ENCODE data around the gene CADM2. TPM values are rescaled to one million over a fixed set of nuclear protein-coding genes. Genes with fewer than 3 reads are reported as not detected.

CADM2 gene
- total RNA-seq, 1 experiment from 2014 or later, result 3.7 TPM

- H3K9me3 ChIP-seq (ENCODE audit: low read depth, low read length, poor library complexity, severe bottlenecking), result no peaks in the 10 kb centered on the region
- intact Hi-C loops (cut with micrococcal nuclease; ENCODE audit: unreplicated experiment), result no loop called here
- ChIA-PET POLR2A (ENCODE audit: low non-redundant PET) (no interaction called here), CTCF (no interaction called here)
- TF ChIP-seq, protein P1, sequence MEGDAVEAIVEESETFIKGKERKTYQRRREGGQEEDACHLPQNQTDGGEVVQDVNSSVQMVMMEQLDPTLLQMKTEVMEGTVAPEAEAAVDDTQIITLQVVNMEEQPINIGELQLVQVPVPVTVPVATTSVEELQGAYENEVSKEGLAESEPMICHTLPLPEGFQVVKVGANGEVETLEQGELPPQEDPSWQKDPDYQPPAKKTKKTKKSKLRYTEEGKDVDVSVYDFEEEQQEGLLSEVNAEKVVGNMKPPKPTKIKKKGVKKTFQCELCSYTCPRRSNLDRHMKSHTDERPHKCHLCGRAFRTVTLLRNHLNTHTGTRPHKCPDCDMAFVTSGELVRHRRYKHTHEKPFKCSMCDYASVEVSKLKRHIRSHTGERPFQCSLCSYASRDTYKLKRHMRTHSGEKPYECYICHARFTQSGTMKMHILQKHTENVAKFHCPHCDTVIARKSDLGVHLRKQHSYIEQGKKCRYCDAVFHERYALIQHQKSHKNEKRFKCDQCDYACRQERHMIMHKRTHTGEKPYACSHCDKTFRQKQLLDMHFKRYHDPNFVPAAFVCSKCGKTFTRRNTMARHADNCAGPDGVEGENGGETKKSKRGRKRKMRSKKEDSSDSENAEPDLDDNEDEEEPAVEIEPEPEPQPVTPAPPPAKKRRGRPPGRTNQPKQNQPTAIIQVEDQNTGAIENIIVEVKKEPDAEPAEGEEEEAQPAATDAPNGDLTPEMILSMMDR (conservative IDR thresholded peaks at IDR 0.05; ENCODE audit: low read depth, low read length), result no peak
- no peak for TF ChIP-seq EZH2 (IDR thresholded peaks at IDR 0.05; ENCODE audit: borderline replicate concordance, low read depth, low read length, poor library complexity, severe bottlenecking)
- no peak overlapping the region for H3K4me3 ChIP-seq (ENCODE audit: low read depth, low read length, poor library complexity, severe bottlenecking)
- no peaks in the 10 kb centered on the region for H3K27me3 ChIP-seq (replicated peaks; ENCODE audit: insufficient read depth, low read depth, low read length, poor library complexity)
- no peak overlapping the region for H3K27ac ChIP-seq (ENCODE audit: low read depth, low read length, poor library complexity, severe bottlenecking)
- H3K4me1 ChIP-seq (ENCODE audit: insufficient read depth, low read length, poor library complexity, severe bottlenecking), result no peaks in the 10 kb centered on the region
- BruUV-seq (replicated peaks), result no TSS peak
- no peaks in the 10 kb centered on the region for H3K36me3 ChIP-seq (ENCODE audit: insufficient read depth, low read length, poor library complexity, severe bottlenecking)
- no peak for DNase-seq (ENCODE audit: low spot score)
Observed at GRCh38 chr3:85244091-85244490, 285.3 kb downstream of the CADM2 start.

GRCh38 chr3:85244519-85244918, 285.7 kb downstream of the CADM2 start:
- no peaks in the 10 kb centered on the region for H3K27me3 ChIP-seq (replicated peaks; ENCODE audit: insufficient read depth, low read depth, low read length, poor library complexity)
- CTCF ChIA-PET, result no interaction called here

DNA sequence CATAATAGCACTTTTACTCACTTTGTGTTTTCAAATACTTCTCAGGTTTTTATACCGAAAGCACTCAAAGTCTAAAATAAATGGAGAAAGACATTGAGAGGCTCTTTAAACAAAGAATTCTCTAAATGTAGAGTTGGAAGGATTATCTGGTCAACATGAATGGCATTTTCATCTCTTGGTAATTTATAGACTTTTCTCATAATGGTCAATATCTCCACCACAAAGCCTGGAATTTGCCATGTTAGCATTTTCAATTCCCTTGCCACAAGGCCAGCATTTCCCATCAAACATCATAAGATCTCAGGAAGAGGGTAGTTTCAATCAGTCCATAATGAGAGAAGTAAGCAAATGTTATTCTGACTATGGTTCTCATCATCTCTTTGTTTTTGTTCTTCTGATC, 293.0 kb downstream of the CADM2 start:
- Histone ChIP-seq H3K36me3 (ENCODE audit: insufficient read depth, low read length, poor library complexity, severe bottlenecking) (no peaks in the 10 kb centered on the region), H3K27ac (ENCODE audit: low read depth, low read length, poor library complexity, severe bottlenecking) (no peak overlapping the region), H3K4me1 (ENCODE audit: insufficient read depth, low read length, poor library complexity, severe bottlenecking) (no peaks in the 10 kb centered on the region), H3K9me3 (ENCODE audit: low read depth, low read length, poor library complexity, severe bottlenecking) (no peaks in the 10 kb centered on the region), H3K4me3 (ENCODE audit: low read depth, low read length, poor library complexity, severe bottlenecking) (no peak overlapping the region), H3K27me3 (replicated peaks; ENCODE audit: insufficient read depth, low read depth, low read length, poor library complexity) (no peaks in the 10 kb centered on the region)
- BruUV-seq (replicated peaks), result no TSS peak
- TF ChIP-seq EZH2 (IDR thresholded peaks at IDR 0.05; ENCODE audit: borderline replicate concordance, low read depth, low read length, poor library complexity, severe bottlenecking), result no peak
- TF ChIP-seq, protein P1 (conservative IDR thresholded peaks at IDR 0.05; ENCODE audit: low read depth, low read length), result no peak
- POLR2A ChIA-PET (ENCODE audit: low non-redundant PET), result no interaction called here
- CTCF ChIA-PET, result no interaction called here
- intact Hi-C loops (cut with micrococcal nuclease; ENCODE audit: unreplicated experiment), result no loop called here
- DNase-seq (ENCODE audit: low spot score), result no peak

More at GRCh38 chr3:85244519-85244918, 285.7 kb downstream of the CADM2 start:
- H3K4me3 ChIP-seq (ENCODE audit: low read depth, low read length, poor library complexity, severe bottlenecking), result no peak overlapping the region
- TF ChIP-seq, protein P1 (conservative IDR thresholded peaks at IDR 0.05; ENCODE audit: low read depth, low read length), result no peak
- TF ChIP-seq EZH2 (IDR thresholded peaks at IDR 0.05; ENCODE audit: borderline replicate concordance, low read depth, low read length, poor library complexity, severe bottlenecking), result no peak
- no TSS peak for BruUV-seq (replicated peaks)
- H3K4me1 ChIP-seq (ENCODE audit: insufficient read depth, low read length, poor library complexity, severe bottlenecking), result no peaks in the 10 kb centered on the region
- POLR2A ChIA-PET (ENCODE audit: low non-redundant PET), result no interaction called here
- H3K36me3 ChIP-seq (ENCODE audit: insufficient read depth, low read length, poor library complexity, severe bottlenecking), result no peaks in the 10 kb centered on the region
- intact Hi-C loops (cut with micrococcal nuclease; ENCODE audit: unreplicated experiment), result no loop called here
- no peaks in the 10 kb centered on the region for H3K9me3 ChIP-seq (ENCODE audit: low read depth, low read length, poor library complexity, severe bottlenecking)
- no peak for DNase-seq (ENCODE audit: low spot score)
- no peak overlapping the region for H3K27ac ChIP-seq (ENCODE audit: low read depth, low read length, poor library complexity, severe bottlenecking)

Data from A673 (cell line).